ENCODE results near the gene CCDC177. TPM values are rescaled to one million over a fixed set of nuclear protein-coding genes. Genes with fewer than 3 reads are reported as not detected.

CCDC177 gene
- total and polyA plus RNA-seq, 9 of the 15 experiments (the other 6 are each of a cell fraction or from before 2014, with no cell fraction given) = not detected

DNA sequence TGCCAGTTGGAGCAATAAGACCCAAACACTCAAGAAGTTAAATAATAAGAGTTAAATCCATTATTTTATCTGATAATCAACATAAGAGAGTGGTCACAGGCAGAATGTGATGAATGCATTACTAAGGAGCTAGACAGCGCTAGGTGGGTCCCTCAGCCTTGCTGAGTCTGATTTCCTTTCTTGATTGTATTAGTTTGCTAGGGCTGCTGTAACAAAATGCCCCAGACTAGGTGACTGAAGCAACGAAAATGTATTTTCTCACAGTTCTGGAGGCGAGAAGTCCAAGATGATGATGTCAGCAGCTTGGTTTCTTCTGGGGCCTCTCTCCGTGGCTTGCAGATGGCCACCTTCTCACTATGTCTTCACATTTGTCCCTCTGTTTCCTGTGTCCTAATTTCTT, 8.2 kb upstream of the CCDC177 start:
- peaks cover 0 to 3% of the 10 kb centered on the region in 2 experiments; a peak in 2 of 5 replicates for H3K4me1 ChIP-seq (replicated peaks in 1 of 2; ENCODE audit: control insufficient read depth in 2 of 2, insufficient read depth in 2 of 2, low read length in 2 of 2)
- no peaks in the 10 kb centered on the region for H3K36me3 ChIP-seq (ENCODE audit: control insufficient read depth, insufficient read depth, low read length)
- ChIA-PET POLR2A (interaction anchor here (0.6 kb wide), 1 partner anchor 94 kb away, joined by 4 read pairs; no protein-coding TSS in a partner anchor), CTCF (ENCODE audit: low intra/inter-chr PET ratio) (no interaction called here)
- H3K27me3 ChIP-seq (ENCODE audit: control insufficient read depth in 2 of 2, insufficient read depth in 2 of 2, low read length in 2 of 2) = no peaks in the 10 kb centered on the region
- ATAC-seq (no peak), FAIRE-seq (no peak), DNase-seq (ENCODE audit: extremely low read depth in 1 of 4, low spot score in 3 of 4) (no peak)
- no peak overlapping the region for H3K27ac ChIP-seq (ENCODE audit: extremely low read depth, low read depth, low read length)
- no peak overlapping the region for H3K4me3 ChIP-seq
- intact Hi-C loops (cut with micrococcal nuclease) (no loop called here), in situ Hi-C loops (cut with MboI) (loop anchor here (5.0 kb wide), 1 partner anchor 144 kb away; no protein-coding TSS in a partner anchor)
- no TSS peak for BruUV-seq (replicated peaks)
- H3K4me2 ChIP-seq (ENCODE audit: insufficient read depth, low read length) = no peak overlapping the region
- 20% methylated on average over 4 of the region's 4 CpGs for WGBS (ENCODE audit: insufficient coverage, low coverage, missing lambda C conversion rate)
- no peak overlapping the region for H3K9ac ChIP-seq (ENCODE audit: insufficient read depth in 1 of 2, low read depth in 2 of 2, low read length in 2 of 2)
- TF ChIP-seq ZFP36 (IDR thresholded peaks at IDR 0.05; ENCODE audit: low read depth, low read length, partially characterized antibody) (no peak), ZNF12 (CRISPR knock-in tag; IDR thresholded peaks at IDR 0.05) (peak; percentile 95)
- H3K9me3 ChIP-seq (replicated peaks; ENCODE audit: control insufficient read depth, insufficient read depth, low read depth, low read length) = no peaks in the 10 kb centered on the region
- no peak overlapping the region for H2AFZ ChIP-seq (ENCODE audit: low read depth, low read length)
- H4K20me1 ChIP-seq (replicated peaks; ENCODE audit: control insufficient read depth, insufficient read depth, low read length) = no peaks in the 10 kb centered on the region
- no peaks in the 10 kb centered on the region for H3K9me1 ChIP-seq (ENCODE audit: control insufficient read depth, insufficient read depth, low read length)
- H3K79me2 ChIP-seq (ENCODE audit: control insufficient read depth, insufficient read depth, low read length) = no peaks in the 10 kb centered on the region

GRCh38 chr14:69582212-69582611, 7.5 kb upstream of the CCDC177 start:
- Histone ChIP-seq H3K4me3 (no peak overlapping the region), H3K4me2 (ENCODE audit: insufficient read depth, low read length) (no peak overlapping the region), H3K27me3 (ENCODE audit: control insufficient read depth in 2 of 2, insufficient read depth in 2 of 2, low read length in 2 of 2) (no peaks in the 10 kb centered on the region; a peak in 1 of 5 replicates), H4K20me1 (replicated peaks; ENCODE audit: control insufficient read depth, insufficient read depth, low read length) (no peaks in the 10 kb centered on the region), H3K9me3 (replicated peaks; ENCODE audit: control insufficient read depth, insufficient read depth, low read depth, low read length) (no peaks in the 10 kb centered on the region), H3K9ac (ENCODE audit: insufficient read depth in 1 of 2, low read depth in 2 of 2, low read length in 2 of 2) (no peak overlapping the region), H3K27ac (ENCODE audit: extremely low read depth, low read depth, low read length) (no peak overlapping the region), H3K4me1 (replicated peaks in 1 of 2; ENCODE audit: control insufficient read depth in 2 of 2, insufficient read depth in 2 of 2, low read length in 2 of 2) (peaks cover 0 to 3% of the 10 kb centered on the region in 2 experiments; a peak in 2 of 5 replicates), H3K36me3 (ENCODE audit: control insufficient read depth, insufficient read depth, low read length) (no peaks in the 10 kb centered on the region), H2AFZ (ENCODE audit: low read depth, low read length) (no peak overlapping the region), H3K9me1 (ENCODE audit: control insufficient read depth, insufficient read depth, low read length) (no peaks in the 10 kb centered on the region), H3K79me2 (ENCODE audit: control insufficient read depth, insufficient read depth, low read length) (no peaks in the 10 kb centered on the region)
- DNase-seq (ENCODE audit: extremely low read depth in 1 of 4, low spot score in 3 of 4) = no peak
- TF ChIP-seq, protein P1, sequence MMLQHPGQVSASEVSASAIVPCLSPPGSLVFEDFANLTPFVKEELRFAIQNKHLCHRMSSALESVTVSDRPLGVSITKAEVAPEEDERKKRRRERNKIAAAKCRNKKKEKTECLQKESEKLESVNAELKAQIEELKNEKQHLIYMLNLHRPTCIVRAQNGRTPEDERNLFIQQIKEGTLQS (IDR thresholded peaks at IDR 0.05) = peak; percentile 35; the same call in 1 of the 2 replicates
- TF ChIP-seq, protein P1 (CRISPR knock-in tag; conservative IDR thresholded peaks at IDR 0.05) = no peak
- TF ChIP-seq ZNF707 (CRISPR knock-in tag; conservative IDR thresholded peaks at IDR 0.05) = no peak
- in situ Hi-C loops (cut with MboI) = loop anchor here (5.0 kb wide), 1 partner anchor 145 kb away; no protein-coding TSS in a partner anchor
- ChIA-PET POLR2A (no interaction called here), CTCF (ENCODE audit: low intra/inter-chr PET ratio) (no interaction called here)
- no peak for FAIRE-seq
- no peak for ATAC-seq
- BruUV-seq (replicated peaks) = no TSS peak
- intact Hi-C loops (cut with micrococcal nuclease) = no loop called here
- WGBS (ENCODE audit: insufficient coverage, low coverage, missing lambda C conversion rate) = no CpG with 5 or more reads among the region's 1 CpG
